MCF 10A (cell line): ENCODE measurements around the gene NEURL1B. TPM values are rescaled to one million over a fixed set of nuclear protein-coding genes. Genes with fewer than 3 reads are reported as not detected.

Source experiments
- BruUV-seq: library from RNA; stranded (reverse); fragments of 400-500 nt; replicated peaks from 2 replicates; lab custom pipeline; 2021; lab: Mats Ljungman, UMichigan
- CTCF ChIA-PET: fragments of 300-600 bp; sonication (Branson Sonifier 250); formaldehyde crosslinking; extraction: SDS; loops from one replicate; lab custom pipeline; 2021; ENCODE audit warnings: antibody characterized with exemption, inconsistent platforms; lab: Yijun Ruan, JAX
- POLR2A ChIA-PET: fragments of 300-600, 350-650 bp; sonication (Branson Sonifier 250); formaldehyde crosslinking; extraction: SDS; loops from one replicate; lab custom pipeline; 2020; ENCODE audit warnings: antibody characterized with exemption, inconsistent platforms; lab: Yijun Ruan, JAX
- DNase-seq: peaks from one replicate; pipeline ENCODE4 v3.0.0-alpha.2; 2018; ENCODE audit not compliant: unreplicated experiment
- H3K27ac Mint-ChIP-seq: one replicate; pipeline ENCODE4 v1.8.0; 2022; ENCODE audit warnings: mild to moderate bottlenecking, low read depth, mixed read lengths; ENCODE audit not compliant: unreplicated experiment
- H3K27me3 Mint-ChIP-seq: one replicate; pipeline ENCODE4 v1.8.0; 2022; ENCODE audit warnings: mixed read lengths; ENCODE audit not compliant: insufficient read depth, unreplicated experiment
- H3K36me3 Mint-ChIP-seq: one replicate; pipeline ENCODE4 v1.8.0; 2022; ENCODE audit warnings: mild to moderate bottlenecking, moderate library complexity, mixed read lengths; ENCODE audit not compliant: insufficient read depth, unreplicated experiment
- H3K4me1 Mint-ChIP-seq: one replicate; pipeline ENCODE4 v1.8.0; 2022; ENCODE audit warnings: mixed read lengths; ENCODE audit not compliant: insufficient read depth, unreplicated experiment
- H3K4me3 Mint-ChIP-seq: one replicate; pipeline ENCODE4 v1.8.0; 2022; ENCODE audit warnings: mild to moderate bottlenecking, moderate library complexity, mixed read lengths; ENCODE audit not compliant: unreplicated experiment
- H3K9me3 Mint-ChIP-seq: one replicate; pipeline ENCODE4 v1.8.0; 2022; ENCODE audit warnings: mixed read lengths; ENCODE audit not compliant: unreplicated experiment
- CTCF ChIP-seq: fragments of 200-600 bp; IDR thresholded peaks from one replicate; pipeline ENCODE4 v1.8.0; 2022; ENCODE audit warnings: antibody characterized with exemption, mild to moderate bottlenecking; ENCODE audit not compliant: unreplicated experiment
- intact Hi-C: fragments of 100-400 bp; cut with micrococcal nuclease; formaldehyde crosslinking; loops from 2 replicates; pipeline ENCODE4 v1.14.1; 2022
- total RNA-seq: library from RNA; stranded (reverse); gene quantifications from 2 replicates; pipeline ENCODE4 v1.2.3, GENCODE V29; 2022

The NEURL1B gene
- total RNA-seq, 1 experiment from 2014 or later: 7.6 TPM

- intact Hi-C loops: no loop called here
- ChIA-PET POLR2A (interaction anchor here (0.6 to 1.2 kb wide), 2 partner anchors 10 to 137 kb away, joined by 4 to 5 read pairs; no protein-coding TSS in a partner anchor), CTCF (interaction anchor here (1.0 to 1.1 kb wide), 3 partner anchors 28 to 174 kb away, joined by 3 to 6 read pairs (median 5); no protein-coding TSS in a partner anchor)
- H3K27me3 Mint-ChIP-seq: no peaks in the 10 kb centered on the region
- DNase-seq: no peak
- H3K27ac Mint-ChIP-seq: no peak overlapping the region
- no peak for TF ChIP-seq CTCF
- no peaks in the 10 kb centered on the region for H3K9me3 Mint-ChIP-seq
- H3K36me3 Mint-ChIP-seq: no peaks in the 10 kb centered on the region
- H3K4me1 Mint-ChIP-seq: peaks cover 22% of the 10 kb centered on the region
- BruUV-seq: no TSS peak
- H3K4me3 Mint-ChIP-seq: no peak overlapping the region
Measured at GRCh38 chr5:172635038-172635437, 6.0 kb upstream of the NEURL1B start.

GRCh38 chr5:172636279-172637050 is 4.6 kb upstream of the NEURL1B start:
- no peak for TF ChIP-seq CTCF
- ChIA-PET POLR2A (interaction anchor here (0.5 to 2.5 kb wide), 13 partner anchors 23 to 720 kb away, joined by 3 to 12 read pairs (median 4); no protein-coding TSS in a partner anchor), CTCF (interaction anchor here (0.6 to 2.9 kb wide), 7 partner anchors 13 to 157 kb away, joined by 3 to 16 read pairs (median 7); no protein-coding TSS in a partner anchor)
- DNase-seq: no peak
- Mint-ChIP-seq H3K27me3 (no peaks in the 10 kb centered on the region), H3K4me3 (no peak overlapping the region), H3K27ac (no peak overlapping the region), H3K36me3 (no peaks in the 10 kb centered on the region), H3K4me1 (peaks cover 29% of the 10 kb centered on the region), H3K9me3 (no peaks in the 10 kb centered on the region)
- intact Hi-C loops: loop anchor here (1.0 kb wide), 1 partner anchor 157 kb away; no protein-coding TSS in a partner anchor
- no TSS peak for BruUV-seq

- no peak overlapping the region for H3K27ac Mint-ChIP-seq
- no peaks in the 10 kb centered on the region for H3K36me3 Mint-ChIP-seq
- H3K9me3 Mint-ChIP-seq: no peaks in the 10 kb centered on the region
- peak; percentile 98 for DNase-seq
- ChIA-PET POLR2A (interaction anchor here (0.5 to 2.5 kb wide), 19 partner anchors 21 to 719 kb away, joined by 3 to 12 read pairs (median 4); no protein-coding TSS in a partner anchor), CTCF (interaction anchor here (0.6 to 2.9 kb wide), 15 partner anchors 13 to 1049 kb away, joined by 3 to 16 read pairs (median 4); no protein-coding TSS in a partner anchor)
- no peak overlapping the region for H3K4me3 Mint-ChIP-seq
- peaks cover 31% of the 10 kb centered on the region for H3K4me1 Mint-ChIP-seq
- intact Hi-C loops: loop anchor here (1.0 kb wide), 1 partner anchor 158 kb away; no protein-coding TSS in a partner anchor
- TF ChIP-seq CTCF: no peak
- BruUV-seq: no TSS peak
- no peaks in the 10 kb centered on the region for H3K27me3 Mint-ChIP-seq
Measured at GRCh38 chr5:172637110-172637580, 3.9 kb upstream of the NEURL1B start.

GRCh38 chr5:172637740-172638139 is 3.3 kb upstream of the NEURL1B start:
- no peak for TF ChIP-seq CTCF
- ChIA-PET POLR2A (interaction anchor here (0.6 to 2.5 kb wide), 13 partner anchors 22 to 188 kb away, joined by 3 to 12 read pairs (median 4); no protein-coding TSS in a partner anchor), CTCF (interaction anchor here (0.6 to 2.9 kb wide), 14 partner anchors 15 to 1050 kb away, joined by 3 to 16 read pairs (median 4); no protein-coding TSS in a partner anchor)
- H3K4me3 Mint-ChIP-seq: no peak overlapping the region
- H3K36me3 Mint-ChIP-seq: no peaks in the 10 kb centered on the region
- no peak overlapping the region for H3K27ac Mint-ChIP-seq
- H3K27me3 Mint-ChIP-seq: no peaks in the 10 kb centered on the region
- TSS peak; percentile 32 for BruUV-seq
- no peaks in the 10 kb centered on the region for H3K9me3 Mint-ChIP-seq
- H3K4me1 Mint-ChIP-seq: peaks cover 35% of the 10 kb centered on the region
- no peak for DNase-seq
- intact Hi-C loops: loop anchor here (1.0 kb wide), 1 partner anchor 158 kb away; no protein-coding TSS in a partner anchor
